HG03565 (cell line): ENCODE data around the gene MOXD1.

ENCODE experiments used
- ATAC-seq: cut with Tn5 transposase; IDR thresholded peaks from one replicate; pipeline ENCODE4 v1.9.1; 2021; ENCODE audit warnings: mild to moderate bottlenecking, moderate library complexity; ENCODE audit not compliant: unreplicated experiment

Gene MOXD1

DNA sequence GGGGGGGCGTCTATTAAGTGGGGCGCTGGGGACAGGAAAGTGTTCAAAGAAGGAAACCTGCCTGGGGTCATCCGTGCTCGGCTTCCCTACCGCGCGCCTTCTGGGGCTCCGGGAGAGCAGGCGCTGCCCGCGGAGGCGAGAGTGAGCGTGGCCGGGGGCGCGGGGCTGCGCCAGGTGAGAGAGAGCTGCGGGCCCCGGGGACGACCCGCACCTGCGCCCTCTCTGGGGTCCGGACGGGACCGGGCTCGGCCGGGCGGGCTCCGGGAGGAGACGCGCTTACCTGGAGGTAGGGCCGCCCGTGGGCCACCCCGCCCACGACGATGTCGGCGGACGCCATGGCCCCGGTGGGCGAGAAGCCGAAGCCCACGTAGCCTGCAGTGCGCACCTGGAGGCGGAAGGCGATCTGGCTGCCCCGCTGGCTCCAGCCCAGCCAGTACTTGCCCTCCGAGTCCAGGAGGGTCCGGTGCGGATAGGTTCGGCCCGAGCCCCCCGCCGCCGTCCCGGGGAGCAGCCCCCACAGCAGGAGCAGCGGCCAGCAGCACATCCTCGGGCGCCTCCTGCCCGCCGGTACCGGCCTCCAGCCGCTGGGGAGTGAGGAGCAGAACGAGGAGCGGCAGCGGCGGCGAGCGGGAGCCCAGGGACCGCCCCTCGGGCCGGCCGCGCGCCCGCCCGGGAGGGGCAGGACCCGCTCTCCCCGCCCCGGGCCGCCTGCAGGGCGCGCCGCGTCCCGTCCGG is at the start of gene MOXD1:
Gene MOXD1, minus strand, starts transcription at position 593 of the 735 bp plus-strand sequence. Its CDS starts 49 bp downstream, at position 544.
- peak; percentile 31 for ATAC-seq

DNA sequence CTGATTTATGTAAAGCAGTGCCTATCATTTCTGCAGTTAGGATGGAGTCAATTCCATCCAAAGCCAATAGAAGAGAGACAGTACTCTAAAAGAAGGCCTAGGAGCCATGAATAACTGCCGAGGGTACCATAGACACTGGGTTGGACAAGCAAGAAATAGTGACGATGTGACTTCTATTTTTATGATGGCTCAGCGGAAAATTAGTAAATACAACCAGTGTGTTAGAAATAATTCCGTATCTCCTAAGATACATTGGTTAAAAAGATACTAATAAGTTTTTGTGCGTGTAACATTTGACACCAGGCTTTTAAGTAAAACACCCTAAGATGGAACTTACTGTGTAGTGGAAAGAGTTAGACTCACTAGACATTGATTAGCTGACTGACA is 45.6 kb upstream of the MOXD1 start:
- ATAC-seq: no peak

DNA sequence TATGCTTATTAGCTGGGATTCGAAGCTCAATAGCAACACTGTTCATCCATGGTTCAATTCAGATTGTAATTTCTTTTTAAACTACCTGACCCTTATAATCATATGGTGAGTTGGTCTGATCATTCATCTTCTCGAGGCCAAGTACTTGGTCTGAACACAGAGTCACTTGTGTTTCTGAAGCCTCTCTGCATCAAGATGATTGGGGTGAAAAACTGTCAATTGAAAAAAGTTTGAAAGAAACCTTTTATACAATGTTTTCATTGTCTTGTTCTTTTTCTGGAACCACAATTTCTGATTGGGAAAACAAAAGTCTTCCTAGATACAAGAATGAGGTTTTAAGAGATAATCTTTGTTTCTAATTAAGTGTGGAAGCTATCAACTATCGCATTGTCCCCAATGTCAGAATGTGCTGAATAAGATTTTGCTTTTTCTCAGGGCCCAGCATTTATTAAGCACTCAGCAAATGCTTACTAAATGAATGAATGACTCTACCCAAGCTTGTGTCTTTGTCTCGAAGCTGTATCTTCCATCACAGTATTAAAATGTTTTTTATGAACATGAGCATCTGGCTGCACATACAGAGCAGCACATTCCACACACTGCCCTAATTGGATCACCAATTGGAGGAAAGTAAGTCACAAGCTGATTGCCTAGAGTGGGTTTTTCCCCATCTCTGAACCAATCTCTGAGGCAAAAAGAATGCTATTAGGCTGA is 45.0 kb upstream of the MOXD1 start:
- ATAC-seq: no peak

DNA sequence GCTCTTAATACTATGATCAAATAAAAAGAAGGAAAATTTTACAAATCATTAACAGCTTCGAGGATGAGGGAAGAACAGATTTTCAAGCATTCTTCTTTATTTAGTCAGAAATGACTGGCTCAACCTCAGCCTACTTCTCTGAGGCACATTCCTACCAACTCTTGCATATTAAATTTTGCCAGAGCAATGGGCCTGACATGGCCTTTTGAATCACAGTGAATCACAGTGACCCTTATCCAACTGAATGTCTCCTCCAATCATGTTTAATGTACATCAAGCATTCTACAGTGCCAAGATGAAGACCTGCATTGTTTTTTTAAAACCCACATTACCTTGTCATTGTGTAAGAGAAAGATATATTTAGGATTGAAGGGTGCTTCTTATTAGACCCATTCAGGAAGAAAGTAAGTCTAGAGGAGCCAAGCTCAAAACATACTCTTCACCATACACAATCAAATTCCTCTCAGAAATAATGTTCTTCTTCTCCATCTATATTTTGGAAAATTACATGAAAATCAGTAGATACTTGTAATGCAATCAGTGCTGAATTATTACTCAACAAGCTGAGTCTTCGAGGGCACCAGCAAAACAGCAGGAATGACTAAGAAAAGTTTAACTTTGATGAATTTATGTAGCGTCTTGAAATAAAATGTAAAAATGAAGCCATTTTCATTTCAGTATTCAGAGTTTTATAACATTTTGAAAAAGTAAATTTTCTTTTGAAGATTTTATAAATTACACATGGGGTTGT is 44.1 kb upstream of the MOXD1 start:
- no peak for ATAC-seq

DNA sequence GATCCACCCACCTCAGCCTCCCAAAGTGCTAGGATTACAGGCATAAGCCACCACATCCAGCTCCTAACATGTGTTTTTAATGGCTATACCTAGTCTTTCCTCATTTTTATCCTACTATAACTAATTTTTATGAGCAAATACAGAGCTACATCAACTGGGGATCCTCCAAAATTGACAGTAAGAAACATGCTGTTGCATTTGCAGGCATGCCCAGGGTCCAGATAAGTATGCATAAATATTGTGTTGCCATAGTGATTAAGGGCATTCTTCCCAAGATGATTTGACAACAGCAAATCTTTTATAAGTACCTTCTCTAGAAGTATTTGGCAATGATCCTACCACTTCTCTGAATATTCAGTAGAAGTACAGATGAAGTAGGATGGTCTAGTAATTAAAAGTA is 41.9 kb upstream of the MOXD1 start:
- ATAC-seq: no peak

DNA sequence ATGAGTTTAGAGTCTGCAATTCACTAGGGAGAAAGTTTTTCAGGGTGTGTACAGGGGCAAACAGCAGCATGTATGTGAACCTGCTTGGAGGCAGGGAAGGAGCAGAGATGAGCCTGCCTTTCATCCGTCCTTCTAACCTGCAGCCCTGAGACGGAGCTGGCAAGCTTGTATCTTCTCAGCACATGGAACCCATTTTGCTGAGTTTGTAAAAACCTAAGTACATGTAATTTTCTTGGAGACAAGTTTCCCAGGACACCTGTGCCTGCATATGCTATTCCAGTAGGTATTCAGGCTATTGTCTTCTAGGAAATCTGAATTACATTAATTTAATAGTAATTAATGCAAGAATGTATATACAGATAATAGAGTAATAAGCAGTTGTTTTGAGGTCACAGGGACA is 28.8 kb upstream of the MOXD1 start:
- ATAC-seq: no peak

- no peak for ATAC-seq
These were observed 23.9 kb upstream of the MOXD1 start for GRCh38 chr6:132425176-132425575.

- no peak for ATAC-seq
These were observed 22.6 kb upstream of the MOXD1 start for GRCh38 chr6:132423839-132424238.

- no peak for ATAC-seq
These were observed 17.1 kb upstream of the MOXD1 start for GRCh38 chr6:132418235-132418965.

DNA sequence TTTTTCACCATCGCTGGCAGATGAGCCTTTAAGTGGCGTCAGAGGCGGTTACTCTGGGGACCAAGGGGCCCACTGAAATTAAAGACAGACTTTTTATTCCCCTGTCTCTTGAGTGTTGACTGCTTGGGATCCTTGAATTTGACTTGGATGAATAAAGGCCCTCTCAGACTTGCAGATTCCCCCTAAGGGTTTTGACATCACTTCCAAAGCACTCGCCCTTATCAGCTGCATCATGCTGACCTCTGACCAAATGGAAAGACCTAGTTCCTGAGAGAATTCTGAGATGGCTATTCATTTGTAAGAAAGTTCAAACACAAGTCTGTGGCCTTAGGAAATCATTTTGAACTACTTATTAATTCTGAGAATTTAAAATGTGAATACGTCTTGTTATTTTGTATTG is 13.5 kb upstream of the MOXD1 start:
- ATAC-seq: no peak

DNA sequence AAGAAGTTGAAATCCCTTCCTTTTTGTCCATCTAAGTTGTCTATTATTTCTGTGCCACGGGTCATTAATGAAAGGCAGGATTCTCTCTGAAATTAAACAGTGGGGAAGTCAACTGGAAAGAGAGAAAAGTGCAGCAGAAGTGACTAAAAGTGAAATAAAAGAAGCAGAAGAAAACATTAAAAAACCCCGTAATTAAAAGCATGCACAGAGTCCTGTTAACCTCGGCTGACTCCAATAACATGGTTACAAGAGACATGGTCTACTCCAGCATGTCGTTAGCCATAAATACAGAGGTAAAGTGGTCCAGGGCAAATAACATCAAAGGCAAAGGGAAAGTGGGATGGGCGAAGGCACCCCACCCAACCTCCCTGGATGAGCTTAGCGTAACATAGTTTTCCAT is 13.0 kb upstream of the MOXD1 start:
- ATAC-seq: no peak

DNA sequence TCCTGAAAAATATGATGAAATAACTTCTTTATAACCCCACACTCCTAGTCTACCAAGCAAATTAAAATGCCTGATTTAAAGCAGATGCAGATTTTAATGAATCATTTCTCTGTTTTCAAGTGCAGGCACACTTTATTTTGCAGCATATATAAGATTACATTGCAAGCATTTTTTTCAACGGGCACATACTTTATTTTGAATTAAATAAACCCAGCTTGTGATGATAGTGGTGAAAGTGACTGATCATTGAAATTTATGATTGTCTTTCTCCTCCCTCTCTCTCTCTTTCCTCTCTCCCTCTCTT is 12.2 kb upstream of the MOXD1 start:
- no peak for ATAC-seq

DNA sequence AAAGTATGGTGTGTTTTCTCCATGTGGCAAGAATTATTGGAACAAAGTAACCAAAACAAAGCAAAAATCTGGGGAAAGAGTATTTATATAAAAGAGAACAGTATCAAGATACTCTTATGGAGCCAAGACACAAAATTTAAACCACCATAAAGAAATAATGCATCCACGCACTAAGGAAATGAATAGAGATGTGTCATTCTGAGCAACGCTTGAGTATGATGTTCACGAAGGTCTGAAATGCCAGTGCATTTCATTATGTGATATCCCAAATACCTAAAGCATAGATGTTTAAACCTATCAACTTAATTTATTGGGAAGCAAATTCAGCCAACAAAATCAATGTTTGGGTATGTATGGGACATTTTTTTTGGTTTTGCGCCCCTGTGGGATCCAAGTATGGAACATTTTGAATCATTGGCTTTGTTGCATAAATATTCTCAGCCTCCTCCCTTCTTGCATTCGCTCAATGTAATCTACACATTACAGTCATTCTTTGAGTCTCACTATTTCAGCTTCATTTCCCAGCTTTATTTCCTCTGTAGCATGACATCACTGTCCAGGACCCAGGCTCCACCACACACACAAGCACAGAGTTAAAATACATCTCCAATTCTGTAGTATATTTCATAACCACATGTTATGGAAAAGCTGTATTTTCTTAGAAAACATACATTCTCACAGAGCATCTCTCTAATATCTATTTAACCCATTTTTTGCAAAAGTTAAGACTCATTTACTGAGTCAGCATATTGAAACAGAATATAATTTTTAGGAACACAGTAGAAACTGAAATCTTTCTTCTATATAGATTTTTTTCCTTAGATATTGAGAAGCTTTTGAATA is 11.6 kb upstream of the MOXD1 start:
- no peak for ATAC-seq

DNA sequence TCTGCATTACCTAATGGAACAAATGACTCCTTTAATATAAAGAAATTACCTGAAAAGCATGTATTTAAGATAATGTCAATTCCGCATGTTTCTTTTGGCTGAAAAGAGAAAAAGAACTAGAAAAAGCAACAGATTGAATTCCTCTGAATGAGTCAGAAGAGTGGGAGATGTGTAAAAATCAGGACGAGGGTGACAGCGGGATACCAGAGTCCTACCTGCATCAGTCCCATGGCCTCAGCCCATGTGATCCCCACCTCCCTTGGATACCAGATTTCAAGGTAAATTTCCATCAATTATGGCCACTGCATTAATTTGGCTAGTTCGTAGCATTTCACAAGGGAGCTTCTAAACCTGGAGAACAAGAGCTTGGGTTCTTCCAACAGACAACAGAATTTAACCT is 10.0 kb upstream of the MOXD1 start:
- ATAC-seq: no peak

DNA sequence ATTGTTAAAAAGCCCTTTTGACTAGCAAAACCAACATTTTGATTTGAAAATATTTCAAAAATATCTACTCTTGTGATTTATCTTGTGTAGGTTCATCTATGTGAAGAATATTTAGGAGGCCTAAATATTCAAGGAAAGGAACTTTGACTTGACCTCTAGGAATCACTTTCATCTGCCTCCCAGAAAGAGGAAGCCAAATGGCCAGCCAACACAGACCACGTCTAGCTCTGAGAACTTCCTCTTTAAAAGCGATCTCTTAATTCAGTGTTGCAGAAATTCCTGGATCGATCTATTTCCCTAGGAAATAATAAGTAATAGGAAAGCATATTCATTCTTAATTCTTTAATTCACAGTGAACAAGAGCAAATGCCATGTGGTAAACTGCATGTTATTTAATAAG is 9.6 kb upstream of the MOXD1 start:
- no peak for ATAC-seq

GRCh38 chr6:132405143-132405915 is 4.1 kb upstream of the MOXD1 start:
- ATAC-seq: peak; percentile 72

- no peak for ATAC-seq
These were observed 3.5 kb upstream of the MOXD1 start for GRCh38 chr6:132404736-132405135.

- no peak for ATAC-seq
These were observed 3.1 kb upstream of the MOXD1 start for GRCh38 chr6:132404330-132404729.

DNA sequence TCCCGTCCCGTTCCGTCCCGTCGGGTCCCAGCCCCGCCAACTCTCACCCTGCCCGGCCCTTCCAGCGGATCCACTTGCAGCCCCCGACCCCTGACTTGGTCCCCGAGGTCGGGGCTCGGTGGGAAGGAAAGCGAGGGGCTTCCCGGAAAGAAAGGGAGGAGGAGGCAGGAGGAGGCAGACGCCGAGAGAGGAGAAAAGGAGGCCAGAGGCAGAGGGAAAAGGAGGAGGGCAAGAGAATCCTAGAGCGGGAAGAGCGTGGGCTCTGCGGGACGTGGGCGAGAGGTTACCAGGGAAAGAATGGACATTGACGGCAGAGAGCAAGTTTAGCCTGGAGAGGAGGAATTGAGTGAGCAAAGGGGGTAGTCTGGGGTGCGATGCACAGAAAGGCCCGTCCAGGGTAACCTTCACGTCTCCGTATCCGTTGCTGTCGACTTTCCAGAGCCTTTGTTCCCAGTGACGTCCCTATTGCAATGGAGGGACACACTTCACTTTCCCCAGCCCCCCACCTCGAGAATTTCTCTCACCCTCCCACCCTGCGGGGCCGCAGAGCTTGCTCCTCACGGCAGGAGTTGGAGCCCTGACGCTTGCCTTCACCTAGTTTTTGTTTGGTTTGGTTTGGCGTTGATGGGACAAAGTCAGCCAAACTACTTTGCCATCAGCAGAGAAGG is 477 bp upstream of the MOXD1 start:
- ATAC-seq: no peak
